OCI-LY1 (cell line): ENCODE data around the gene MACROD2.
"Not testable (repeated sequence)": the region's sequence is repeated elsewhere in the genome, so short reads cannot be mapped to it uniquely, and the experiment has no call there.

ENCODE experiments used
- H2AFZ ChIP-seq: fragments of 200-600 bp; sonication (generic), shearing (Covaris generic); 2 replicates; pipeline ENCODE4 v1.6.0; 2014; ENCODE audit warnings: antibody characterized with exemption, mild to moderate bottlenecking, low read length
- H3F3A ChIP-seq: fragments of 200-600 bp; sonication (generic), shearing (Covaris generic); 2 replicates; pipeline ENCODE4 v1.6.0; 2014; ENCODE audit warnings: mild to moderate bottlenecking, antibody characterized with exemption, low read length, moderate library complexity; ENCODE audit not compliant: insufficient read depth
- H3K27ac ChIP-seq: fragments of 200-600 bp; sonication (generic); 2 replicates; pipeline ENCODE4 v1.5.1; 2014; ENCODE audit warnings: low read length, mixed run types, mild to moderate bottlenecking, low read depth; ENCODE audit not compliant: poor library complexity, severe bottlenecking
- H3K27me3 ChIP-seq: fragments of 200-600 bp; sonication (generic); 2 replicates; pipeline ENCODE4 v1.6.0; 2014; ENCODE audit warnings: antibody characterized with exemption, mild to moderate bottlenecking, low read length, moderate library complexity; ENCODE audit not compliant: insufficient read depth
- H3K36me3 ChIP-seq: fragments of 200-600 bp; sonication (generic); 2 replicates; pipeline ENCODE4 v1.6.1; 2014; ENCODE audit warnings: mild to moderate bottlenecking, antibody characterized with exemption, low read length, moderate library complexity, mixed read lengths; ENCODE audit not compliant: insufficient read depth
- H3K4me1 ChIP-seq: fragments of 200-600 bp; sonication (generic); 2 replicates; pipeline ENCODE4 v1.5.1; 2014; ENCODE audit warnings: mild to moderate bottlenecking, low read length, moderate library complexity; ENCODE audit not compliant: insufficient read depth, severe bottlenecking
- H3K4me2 ChIP-seq: fragments of 200-600 bp; sonication (generic), shearing (Covaris generic); 2 replicates; pipeline ENCODE4 v1.6.1; 2014; ENCODE audit warnings: low read length
- H3K4me3 ChIP-seq: fragments of 200-600 bp; sonication (generic); 2 replicates; pipeline ENCODE4 v1.5.1; 2014; ENCODE audit warnings: low read length, low read depth, mild to moderate bottlenecking, mixed read lengths; ENCODE audit not compliant: poor library complexity, severe bottlenecking
- H3K79me2 ChIP-seq: fragments of 200-600 bp; shearing (Covaris generic); 2 replicates; pipeline ENCODE4 v1.6.1; 2016; ENCODE audit warnings: mixed run types, low read length, mixed read lengths; ENCODE audit not compliant: insufficient read depth
- H3K9ac ChIP-seq: fragments of 200-600 bp; sonication (generic), shearing (Covaris generic); 2 replicates; pipeline ENCODE4 v1.6.1; 2014; ENCODE audit warnings: mild to moderate bottlenecking, low read length, mixed read lengths
- H3K9me2 ChIP-seq: fragments of 200-600 bp; sonication (generic), shearing (Covaris generic); 2 replicates; pipeline ENCODE4 v1.6.1; 2014; ENCODE audit warnings: low read depth, mild to moderate bottlenecking, low read length, mixed read lengths
- H3K9me3 ChIP-seq: fragments of 200-600 bp; shearing (Covaris generic); 2 replicates; pipeline ENCODE4 v1.6.1; 2014; ENCODE audit warnings: low read length, mixed read lengths
- H4K20me1 ChIP-seq: fragments of 200-600 bp; sonication (generic), shearing (Covaris generic); 2 replicates; pipeline ENCODE4 v1.6.0; 2016; ENCODE audit warnings: mild to moderate bottlenecking, low read length; ENCODE audit not compliant: insufficient read depth
- EZH2 ChIP-seq: fragments of 200-600 bp; sonication (generic), shearing (Covaris generic); IDR thresholded peaks from 2 replicates; pipeline ENCODE4 v1.8.0; 2017; ENCODE audit warnings: borderline replicate concordance, mixed run types, mild to moderate bottlenecking, antibody characterized with exemption, low read length, moderate library complexity, mixed read lengths
- TF ChIP-seq, protein P1 (sequence below): fragments of 200-600 bp; sonication (generic), shearing (Covaris generic); IDR thresholded peaks from 2 replicates; pipeline ENCODE4 v1.5.1; 2017; ENCODE audit warnings: mild to moderate bottlenecking, antibody characterized with exemption, low read length, moderate library complexity, mixed read lengths

MACROD2 gene

DNA sequence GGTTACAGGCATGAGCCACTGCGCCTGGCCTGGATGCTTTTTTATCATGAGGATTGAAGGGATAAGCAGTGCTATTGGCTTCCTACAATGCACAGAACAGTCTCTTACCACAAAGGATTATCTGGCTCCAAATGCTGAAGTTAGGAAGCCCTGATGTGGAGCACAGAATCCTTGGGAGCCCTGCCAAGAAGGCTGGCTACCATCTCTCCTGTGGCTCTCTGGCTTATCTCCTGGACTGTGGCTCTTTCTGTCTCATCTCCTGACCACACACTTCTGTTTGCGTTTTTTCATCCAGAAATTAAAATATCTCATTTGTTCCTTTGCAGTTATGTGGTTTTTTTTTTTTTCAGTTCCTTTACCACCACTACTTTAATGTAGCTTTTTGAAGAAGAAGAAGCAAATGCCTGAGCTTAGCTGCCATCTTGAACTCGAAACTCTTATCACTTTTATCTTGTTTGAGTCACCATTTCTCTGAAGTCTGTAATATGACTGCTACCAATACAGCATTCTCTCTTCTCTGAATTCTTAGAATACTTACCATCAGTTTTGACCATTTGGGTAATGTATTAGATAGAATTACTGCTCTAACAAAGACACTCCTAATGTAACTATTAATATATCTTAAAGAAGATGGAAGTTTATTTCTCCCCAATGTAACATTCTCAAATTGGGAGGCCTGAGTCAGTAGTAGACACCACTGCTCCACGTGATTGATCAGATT, 1533.2 kb downstream of the MACROD2 start:
- H2AFZ ChIP-seq, result no peak overlapping the region
- no peak overlapping the region for H3K4me2 ChIP-seq
- no peak overlapping the region for H3K27ac ChIP-seq
- H3K9me3 ChIP-seq, result no peaks in the 10 kb centered on the region
- no peaks in the 10 kb centered on the region for H3K36me3 ChIP-seq
- no peak overlapping the region for H3K9ac ChIP-seq
- H4K20me1 ChIP-seq, result no peaks in the 10 kb centered on the region
- H3K79me2 ChIP-seq, result no peaks in the 10 kb centered on the region
- H3K27me3 ChIP-seq, result no peaks in the 10 kb centered on the region
- no peaks in the 10 kb centered on the region for H3K4me1 ChIP-seq
- no peaks in the 10 kb centered on the region for H3F3A ChIP-seq
- no peak for TF ChIP-seq EZH2
- TF ChIP-seq, protein P1, sequence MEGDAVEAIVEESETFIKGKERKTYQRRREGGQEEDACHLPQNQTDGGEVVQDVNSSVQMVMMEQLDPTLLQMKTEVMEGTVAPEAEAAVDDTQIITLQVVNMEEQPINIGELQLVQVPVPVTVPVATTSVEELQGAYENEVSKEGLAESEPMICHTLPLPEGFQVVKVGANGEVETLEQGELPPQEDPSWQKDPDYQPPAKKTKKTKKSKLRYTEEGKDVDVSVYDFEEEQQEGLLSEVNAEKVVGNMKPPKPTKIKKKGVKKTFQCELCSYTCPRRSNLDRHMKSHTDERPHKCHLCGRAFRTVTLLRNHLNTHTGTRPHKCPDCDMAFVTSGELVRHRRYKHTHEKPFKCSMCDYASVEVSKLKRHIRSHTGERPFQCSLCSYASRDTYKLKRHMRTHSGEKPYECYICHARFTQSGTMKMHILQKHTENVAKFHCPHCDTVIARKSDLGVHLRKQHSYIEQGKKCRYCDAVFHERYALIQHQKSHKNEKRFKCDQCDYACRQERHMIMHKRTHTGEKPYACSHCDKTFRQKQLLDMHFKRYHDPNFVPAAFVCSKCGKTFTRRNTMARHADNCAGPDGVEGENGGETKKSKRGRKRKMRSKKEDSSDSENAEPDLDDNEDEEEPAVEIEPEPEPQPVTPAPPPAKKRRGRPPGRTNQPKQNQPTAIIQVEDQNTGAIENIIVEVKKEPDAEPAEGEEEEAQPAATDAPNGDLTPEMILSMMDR, result no peak
- H3K4me3 ChIP-seq, result no peak overlapping the region
- H3K9me2 ChIP-seq, result no peaks in the 10 kb centered on the region

DNA sequence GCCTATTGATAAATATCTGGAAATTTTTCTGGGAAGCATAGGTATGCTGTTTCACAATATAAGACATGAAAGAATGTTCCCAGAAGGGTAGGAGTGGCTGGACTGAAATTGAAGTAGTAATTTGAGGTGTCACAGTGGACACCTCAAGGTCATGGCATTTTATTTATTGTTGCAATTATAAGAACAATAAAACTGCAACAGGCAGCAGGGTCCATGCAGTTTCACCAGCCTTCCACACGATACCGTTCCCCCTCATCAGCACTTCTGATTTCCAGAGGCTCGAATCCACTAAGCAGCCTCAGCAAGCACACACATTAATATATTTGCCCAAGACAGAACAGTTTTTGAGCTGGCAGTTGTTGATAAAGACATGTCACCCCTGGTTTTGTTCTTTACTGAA, 1540.5 kb downstream of the MACROD2 start:
- H3K4me1 ChIP-seq, result no peaks in the 10 kb centered on the region
- H3K36me3 ChIP-seq, result no peaks in the 10 kb centered on the region
- TF ChIP-seq, protein P1, result no peak
- no peak for TF ChIP-seq EZH2
- no peak overlapping the region for H3K9ac ChIP-seq
- no peak overlapping the region for H3K27ac ChIP-seq
- H3F3A ChIP-seq, result no peaks in the 10 kb centered on the region
- H2AFZ ChIP-seq, result no peak overlapping the region
- H3K9me3 ChIP-seq, result no peaks in the 10 kb centered on the region
- H3K27me3 ChIP-seq, result no peaks in the 10 kb centered on the region
- no peaks in the 10 kb centered on the region for H3K9me2 ChIP-seq
- H4K20me1 ChIP-seq, result no peaks in the 10 kb centered on the region
- no peak overlapping the region for H3K4me3 ChIP-seq
- H3K79me2 ChIP-seq, result no peaks in the 10 kb centered on the region
- H3K4me2 ChIP-seq, result no peak overlapping the region

- H3K79me2 ChIP-seq, H3K4me3 ChIP-seq, H3K9ac ChIP-seq, H3K4me1 ChIP-seq, H3K36me3 ChIP-seq, H3K9me2 ChIP-seq, H3K27ac ChIP-seq, H3K9me3 ChIP-seq, H3K27me3 ChIP-seq, H3K4me2 ChIP-seq, H3F3A ChIP-seq, H4K20me1 ChIP-seq, H2AFZ ChIP-seq: not testable (repeated sequence)
These were observed 1541.9 kb downstream of the MACROD2 start for GRCh38 chr20:15537200-15537599.

- Histone ChIP-seq H3K4me3 (no peak overlapping the region), H4K20me1 (no peaks in the 10 kb centered on the region), H3K4me1 (no peaks in the 10 kb centered on the region), H3K4me2 (no peak overlapping the region), H3K27ac (no peak overlapping the region), H3K27me3 (no peaks in the 10 kb centered on the region), H3K9ac (no peak overlapping the region), H2AFZ (no peak overlapping the region), H3K9me3 (no peaks in the 10 kb centered on the region), H3K36me3 (no peaks in the 10 kb centered on the region), H3F3A (no peaks in the 10 kb centered on the region), H3K9me2 (no peaks in the 10 kb centered on the region), H3K79me2 (no peaks in the 10 kb centered on the region)
- TF ChIP-seq, protein P1, result no peak
- TF ChIP-seq EZH2, result no peak
These were observed 1547.3 kb downstream of the MACROD2 start for GRCh38 chr20:15542655-15543054.
